Measurements from ENCODE around the gene UNCX. TPM values are rescaled to one million over a fixed set of nuclear protein-coding genes. Genes with fewer than 3 reads are reported as not detected.

UNCX gene
- total RNA-seq, 1 experiment from 2014 or later: not detected

DNA sequence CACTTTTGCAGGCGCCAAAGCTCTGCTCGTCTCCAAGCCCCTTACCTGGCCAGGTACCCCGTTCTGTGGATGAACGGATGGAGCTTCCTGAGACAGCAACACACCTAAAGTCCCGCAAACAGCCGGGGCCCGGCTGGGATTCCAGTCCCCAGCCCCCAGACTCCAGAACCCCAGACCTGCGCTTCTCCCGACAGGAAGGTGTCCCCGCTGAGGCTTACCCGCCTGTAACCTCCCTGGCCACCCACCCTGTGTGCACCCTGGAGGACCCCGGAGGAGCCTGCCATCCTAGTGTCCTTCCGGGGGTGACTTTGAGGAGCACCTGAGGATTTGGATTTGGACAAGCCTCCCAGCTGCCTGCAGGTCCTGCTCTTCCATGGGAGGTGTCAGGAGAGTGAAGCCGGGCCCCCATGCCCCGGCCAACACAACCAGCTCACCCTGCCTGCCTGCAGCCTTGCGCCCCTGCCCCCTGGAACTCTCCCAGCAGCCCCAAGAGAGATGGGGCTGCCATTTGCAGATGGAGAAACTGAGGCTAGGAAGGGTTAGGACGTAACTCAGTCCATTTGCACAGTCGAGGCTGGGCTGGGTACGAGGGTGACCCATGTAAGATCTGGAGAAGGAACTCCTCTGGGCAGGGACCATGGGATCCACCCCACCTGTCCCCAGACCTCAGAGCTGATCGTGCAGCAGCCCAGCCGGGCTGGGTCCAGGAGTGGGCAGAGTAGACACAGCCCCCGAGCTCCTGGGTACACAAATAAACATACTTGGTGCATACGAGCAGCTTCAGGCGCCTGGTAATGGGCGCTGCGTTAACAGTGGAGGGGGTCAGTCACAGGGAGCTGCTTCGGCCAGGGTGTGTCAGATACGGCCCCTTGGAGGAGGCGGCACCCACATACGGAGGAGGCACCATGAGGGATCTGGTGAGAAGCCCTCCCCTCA lies 31.9 kb downstream of the UNCX start:
- CTCF ChIA-PET: no interaction called here
- H3K27me3 ChIP-seq (ENCODE audit: insufficient read depth, low read length): peaks cover 14% of the 10 kb centered on the region; the same call in 1 of the 2 replicates
- RAD21 ChIA-PET (ENCODE audit: low non-redundant PET in 1 of 2, low total read pairs in 2 of 2, uncharacterized antibody in 2 of 2, unreplicated experiment in 2 of 2): no interaction called here
- H3K27ac ChIP-seq (ENCODE audit: low read depth, low read length): no peak overlapping the region
- ATAC-seq (0 out of 2 replicates have a peak, but pooled peaks have one; percentile 14), DNase-seq (ENCODE audit: low read depth, low spot score) (no peak)
- BruUV-seq (replicated peaks): no TSS peak
- no peak overlapping the region for H2AFZ ChIP-seq (ENCODE audit: low read depth, low read length, poor library complexity, severe bottlenecking)
- no peaks in the 10 kb centered on the region for H3K9me3 ChIP-seq (ENCODE audit: control insufficient read depth in 1 of 2, insufficient read depth in 1 of 2, low read depth in 1 of 2, low read length in 2 of 2)
- H3K4me2 ChIP-seq (ENCODE audit: low read length): no peak overlapping the region
- no peaks in the 10 kb centered on the region for H4K20me1 ChIP-seq (ENCODE audit: insufficient read depth)
- H3K9me2 ChIP-seq (ENCODE audit: insufficient read depth): no peaks in the 10 kb centered on the region
- no peak for TF ChIP-seq ELF1 (IDR thresholded peaks at IDR 0.05; ENCODE audit: borderline replicate concordance, low read depth)
- no peak for TF ChIP-seq POLR2AphosphoS5 (IDR thresholded peaks at IDR 0.05; ENCODE audit: low read depth, low read length)
- TF ChIP-seq, protein P1, sequence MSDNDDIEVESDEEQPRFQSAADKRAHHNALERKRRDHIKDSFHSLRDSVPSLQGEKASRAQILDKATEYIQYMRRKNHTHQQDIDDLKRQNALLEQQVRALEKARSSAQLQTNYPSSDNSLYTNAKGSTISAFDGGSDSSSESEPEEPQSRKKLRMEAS (IDR thresholded peaks at IDR 0.05): no peak
- TF ChIP-seq, protein P2, sequence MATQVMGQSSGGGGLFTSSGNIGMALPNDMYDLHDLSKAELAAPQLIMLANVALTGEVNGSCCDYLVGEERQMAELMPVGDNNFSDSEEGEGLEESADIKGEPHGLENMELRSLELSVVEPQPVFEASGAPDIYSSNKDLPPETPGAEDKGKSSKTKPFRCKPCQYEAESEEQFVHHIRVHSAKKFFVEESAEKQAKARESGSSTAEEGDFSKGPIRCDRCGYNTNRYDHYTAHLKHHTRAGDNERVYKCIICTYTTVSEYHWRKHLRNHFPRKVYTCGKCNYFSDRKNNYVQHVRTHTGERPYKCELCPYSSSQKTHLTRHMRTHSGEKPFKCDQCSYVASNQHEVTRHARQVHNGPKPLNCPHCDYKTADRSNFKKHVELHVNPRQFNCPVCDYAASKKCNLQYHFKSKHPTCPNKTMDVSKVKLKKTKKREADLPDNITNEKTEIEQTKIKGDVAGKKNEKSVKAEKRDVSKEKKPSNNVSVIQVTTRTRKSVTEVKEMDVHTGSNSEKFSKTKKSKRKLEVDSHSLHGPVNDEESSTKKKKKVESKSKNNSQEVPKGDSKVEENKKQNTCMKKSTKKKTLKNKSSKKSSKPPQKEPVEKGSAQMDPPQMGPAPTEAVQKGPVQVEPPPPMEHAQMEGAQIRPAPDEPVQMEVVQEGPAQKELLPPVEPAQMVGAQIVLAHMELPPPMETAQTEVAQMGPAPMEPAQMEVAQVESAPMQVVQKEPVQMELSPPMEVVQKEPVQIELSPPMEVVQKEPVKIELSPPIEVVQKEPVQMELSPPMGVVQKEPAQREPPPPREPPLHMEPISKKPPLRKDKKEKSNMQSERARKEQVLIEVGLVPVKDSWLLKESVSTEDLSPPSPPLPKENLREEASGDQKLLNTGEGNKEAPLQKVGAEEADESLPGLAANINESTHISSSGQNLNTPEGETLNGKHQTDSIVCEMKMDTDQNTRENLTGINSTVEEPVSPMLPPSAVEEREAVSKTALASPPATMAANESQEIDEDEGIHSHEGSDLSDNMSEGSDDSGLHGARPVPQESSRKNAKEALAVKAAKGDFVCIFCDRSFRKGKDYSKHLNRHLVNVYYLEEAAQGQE (IDR thresholded peaks at IDR 0.05; ENCODE audit: low read depth): no peak
- no peaks in the 10 kb centered on the region for H3K79me2 ChIP-seq (ENCODE audit: insufficient read depth, low read length)
- H3K4me3 ChIP-seq (replicated peaks in 1 of 2; ENCODE audit: low read depth in 1 of 2, low read length in 2 of 2): no peak overlapping the region
- intact Hi-C loops (cut with micrococcal nuclease): no loop called here
- H3K9ac ChIP-seq (ENCODE audit: low read length): no peak overlapping the region
- H3K4me1 ChIP-seq (ENCODE audit: control insufficient read depth in 1 of 2, insufficient read depth in 2 of 2, low read length in 2 of 2): no peaks in the 10 kb centered on the region
- no peaks in the 10 kb centered on the region for H3K36me3 ChIP-seq (ENCODE audit: control insufficient read depth in 1 of 2, insufficient read depth in 2 of 2, low read length in 2 of 2)
- POLR2A ChIA-PET: no interaction called here

All from HCT116 (cell line).